Cortex of kidney (tissue), 1 donor: Measurements from ENCODE around the gene FBXO48.

ENCODE experiments used
- DNase-seq: peaks from one replicate; lab custom pipeline; 2025; lab: John Stamatoyannopoulos, UW

FBXO48 gene

DNA sequence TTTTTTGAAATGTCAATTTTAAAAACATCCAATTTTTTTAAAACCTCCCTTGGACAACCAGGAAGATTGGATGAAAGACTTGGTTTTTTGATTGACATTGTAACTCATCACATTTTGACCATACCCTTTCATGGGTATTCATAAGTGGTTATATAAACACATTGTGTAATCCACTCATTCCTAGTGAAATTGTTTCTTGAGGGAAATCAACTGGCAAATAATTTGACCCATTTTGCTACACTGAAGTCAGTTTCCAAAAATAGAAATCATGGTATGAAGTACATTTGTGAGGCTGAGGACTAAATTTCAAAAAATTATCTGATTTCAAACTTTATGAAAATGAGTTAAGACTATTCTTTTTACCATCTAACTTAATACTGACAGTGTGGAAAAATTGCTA, 31.5 kb downstream of the FBXO48 start:
- no peak for DNase-seq

- DNase-seq = no peak
These were observed 32.1 kb downstream of the FBXO48 start for GRCh38 chr2:68434981-68435380.

- DNase-seq = no peak
These were observed 34.1 kb downstream of the FBXO48 start for GRCh38 chr2:68432696-68433658.

DNA sequence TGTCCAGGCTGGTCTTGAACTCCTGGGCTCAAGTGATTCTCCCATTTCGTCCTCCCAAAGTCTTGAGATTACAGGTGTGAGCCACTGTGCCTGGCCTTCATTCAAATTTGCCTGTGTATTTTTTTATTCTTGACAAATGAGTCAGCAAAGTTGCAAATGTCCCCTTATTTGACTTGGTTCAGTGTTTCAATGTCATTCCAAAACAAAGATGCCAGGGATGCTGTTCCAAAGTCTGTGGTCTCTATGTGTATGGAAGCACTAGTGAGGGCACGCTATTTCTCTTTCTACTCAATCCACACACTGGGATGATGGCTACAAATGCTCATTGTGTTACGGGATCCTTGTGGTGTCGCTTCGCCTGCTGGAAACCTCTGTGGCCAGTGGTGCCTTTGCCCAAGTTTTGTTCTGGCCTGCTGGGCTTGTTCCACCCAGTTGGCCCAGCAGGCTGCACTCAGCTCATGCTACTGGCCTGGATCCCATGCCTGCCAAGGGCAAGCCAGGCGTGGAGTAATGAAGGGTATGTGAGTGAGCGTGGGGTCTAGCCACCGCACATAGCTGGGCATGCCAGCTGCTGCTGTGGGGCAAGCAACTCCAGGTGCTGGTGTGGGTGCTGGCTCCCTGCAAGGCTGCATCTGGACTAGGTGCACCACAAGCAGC, 35.6 kb downstream of the FBXO48 start:
- DNase-seq = no peak

DNA sequence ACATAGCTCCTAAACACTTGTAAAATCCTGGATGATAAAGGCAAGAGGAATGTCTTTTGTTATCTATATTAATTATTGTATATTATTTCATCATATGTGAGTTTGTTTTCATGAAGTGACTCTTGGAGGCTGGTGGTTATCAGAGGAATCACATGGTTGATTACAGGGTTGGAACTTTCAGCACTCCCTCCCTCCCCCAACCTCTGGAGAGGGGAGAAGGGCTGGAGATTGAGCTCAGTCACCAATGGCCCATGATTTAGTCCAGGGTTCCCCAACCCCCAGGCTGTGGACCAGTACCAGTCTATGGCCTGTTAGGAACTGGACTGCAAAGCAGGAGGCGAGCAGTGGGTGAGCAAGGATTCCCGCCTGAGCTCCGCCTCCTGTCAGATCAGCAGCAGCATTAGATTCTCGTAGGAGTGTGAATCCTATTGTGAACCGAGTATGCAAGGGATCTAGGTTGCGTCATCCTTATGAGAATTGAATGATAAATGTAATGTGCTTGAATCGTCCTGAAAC, 37.7 kb downstream of the FBXO48 start:
- no peak for DNase-seq

DNA sequence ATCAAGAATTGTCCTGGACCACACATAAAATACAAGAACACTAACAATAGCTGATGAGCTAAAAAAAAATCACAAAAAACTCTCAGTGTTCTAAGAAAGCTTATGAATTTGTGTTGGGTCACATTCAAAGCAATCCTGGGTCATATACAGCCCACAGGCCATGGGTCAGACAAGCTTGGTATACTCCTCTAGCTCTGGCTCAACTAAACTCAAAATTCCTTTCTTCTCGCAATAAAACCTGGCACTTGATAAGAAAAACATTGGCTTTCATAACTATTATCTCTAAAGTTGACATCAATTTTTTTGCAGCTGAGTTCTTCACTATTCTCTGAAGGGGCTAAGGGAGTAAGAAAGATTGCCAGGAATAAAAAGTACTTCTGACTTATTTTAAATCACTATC, 38.3 kb downstream of the FBXO48 start:
- DNase-seq = no peak

- DNase-seq = no peak
These were observed 39.0 kb downstream of the FBXO48 start for GRCh38 chr2:68428126-68428525.

DNA sequence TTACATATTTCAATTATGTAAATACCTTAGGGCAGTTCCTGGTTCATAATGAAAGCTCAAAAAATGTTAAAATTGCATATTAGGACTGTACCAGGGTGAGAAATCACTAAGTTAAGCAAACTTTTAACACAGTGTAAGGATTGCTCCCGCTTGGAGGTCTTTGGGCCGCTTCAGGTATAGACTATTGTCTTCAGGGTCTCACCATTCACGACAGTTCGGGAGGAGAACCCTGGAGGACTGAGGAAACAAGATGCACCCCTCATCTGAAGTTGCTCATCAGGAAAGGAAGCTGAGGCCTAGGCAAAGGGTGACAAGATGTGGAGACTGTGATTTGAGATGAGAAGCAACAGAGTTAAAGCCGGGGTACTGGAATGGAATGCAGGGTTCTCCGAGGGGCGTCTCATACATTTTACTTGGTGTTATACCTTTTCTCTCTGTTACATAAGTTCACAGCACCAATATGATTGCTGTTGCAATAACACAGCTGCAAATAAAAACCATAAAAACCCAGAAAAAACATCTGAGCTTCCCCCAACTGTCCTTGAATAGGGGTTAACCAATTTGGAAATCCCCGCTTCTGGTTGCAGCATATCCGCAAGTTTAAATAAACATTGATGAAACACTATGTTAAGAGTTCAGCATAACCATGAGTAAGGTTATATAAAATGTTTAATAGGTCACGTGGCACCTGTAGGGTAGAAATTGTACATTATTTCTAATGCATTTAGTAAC, 40.1 kb downstream of the FBXO48 start:
- no peak for DNase-seq

DNA sequence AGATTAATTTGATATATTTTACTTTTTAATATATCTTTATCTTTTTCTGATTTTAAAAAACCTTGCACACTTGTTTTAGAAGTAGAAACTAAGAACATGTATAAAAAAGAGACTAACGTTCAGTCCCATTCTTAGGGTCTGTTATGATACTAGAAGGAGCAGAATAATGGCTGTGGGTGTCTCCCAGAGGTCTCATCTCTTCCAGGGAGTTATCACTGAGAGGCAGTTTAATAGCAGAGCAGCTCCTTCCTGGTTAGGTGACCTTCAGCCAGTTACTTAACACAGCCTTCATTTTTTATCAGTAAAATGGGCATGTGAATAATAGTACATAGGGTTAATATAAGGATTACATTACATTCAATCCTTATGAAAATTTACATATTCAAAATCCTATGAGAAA, 40.6 kb downstream of the FBXO48 start:
- no peak for DNase-seq

GRCh38 chr2:68425503-68425902, 41.6 kb downstream of the FBXO48 start:
- DNase-seq = no peak

DNA sequence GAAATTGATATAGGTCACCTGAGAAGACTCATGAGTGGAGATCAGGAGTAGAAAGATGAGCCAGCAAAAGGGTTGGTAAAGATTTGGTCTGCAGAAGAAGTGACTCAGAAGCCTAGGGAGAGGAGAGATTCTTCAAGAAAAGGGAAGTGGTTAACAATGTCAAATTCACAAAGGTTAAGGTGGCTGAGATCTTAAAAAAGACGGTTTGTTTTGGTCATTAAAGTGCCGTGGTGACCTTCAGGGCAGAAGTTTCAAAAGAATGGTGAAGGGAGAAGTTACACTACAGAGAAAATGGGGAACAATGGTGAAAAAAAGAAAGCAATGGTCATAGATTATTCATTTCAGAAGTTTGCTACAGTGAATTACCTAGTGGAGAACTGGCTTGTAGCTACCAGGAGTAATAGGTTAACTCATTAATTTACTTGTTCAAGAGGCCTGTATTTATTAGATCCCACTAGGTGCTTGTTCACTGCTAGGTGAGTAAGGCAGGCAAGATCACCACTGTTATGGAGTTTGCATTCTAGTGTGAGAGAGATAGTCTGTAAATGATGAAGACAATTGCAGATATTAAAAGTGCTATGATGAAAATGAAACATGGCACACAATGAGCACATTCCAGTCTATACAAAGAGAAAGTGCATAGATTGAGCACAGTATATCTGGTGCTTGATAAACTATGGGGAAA, 43.0 kb downstream of the FBXO48 start:
- no peak for DNase-seq

DNA sequence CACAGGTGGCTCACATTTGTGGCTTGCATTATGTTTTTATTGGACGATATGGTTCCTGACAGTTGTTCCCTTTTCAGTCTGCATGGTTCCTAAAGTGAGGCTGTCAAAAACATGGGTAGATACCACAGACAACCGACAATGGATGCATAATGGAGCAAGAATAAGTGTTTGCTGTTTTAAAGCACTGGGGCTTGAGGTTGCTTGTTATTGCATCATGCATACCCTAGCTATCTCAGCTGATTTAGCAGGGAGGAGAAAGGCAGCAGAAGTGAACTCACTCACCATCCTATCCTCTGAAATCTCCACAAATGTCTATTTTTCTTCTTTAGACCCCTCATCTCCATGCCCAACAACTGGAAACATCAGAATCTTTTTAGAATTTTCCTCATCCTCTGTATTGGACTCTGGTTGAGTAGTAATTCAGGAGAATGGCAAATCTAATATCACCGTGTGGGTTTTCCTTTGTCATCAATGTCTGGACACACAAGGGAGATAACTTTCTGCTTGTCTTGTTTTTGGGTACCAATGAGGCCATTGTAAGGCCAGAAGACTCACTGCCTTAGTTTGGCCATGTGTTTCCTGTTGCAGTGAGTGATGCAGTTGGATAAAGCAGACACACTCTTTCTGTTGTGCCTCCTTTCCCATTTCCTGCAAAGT, 46.7 kb downstream of the FBXO48 start:
- DNase-seq = no peak

DNA sequence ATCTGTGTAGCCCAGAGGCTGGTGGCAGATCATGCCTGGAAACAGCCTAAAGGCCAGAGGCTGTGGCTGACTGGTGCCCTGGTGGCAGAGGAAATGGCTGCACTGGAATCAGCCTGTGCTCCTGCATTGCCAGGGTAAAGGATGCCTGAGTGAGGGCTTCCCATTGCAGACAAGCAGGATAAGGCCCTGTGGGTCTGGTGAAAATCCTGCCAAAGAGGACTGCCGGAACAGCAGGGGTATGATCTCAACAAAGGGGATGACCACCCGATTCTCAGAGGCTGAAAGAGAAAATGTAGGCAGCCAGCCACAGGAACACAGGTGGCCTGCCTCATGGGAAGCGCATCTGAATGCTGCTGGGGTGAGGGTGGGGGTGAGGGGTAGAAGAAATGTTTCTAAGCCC, 48.2 kb downstream of the FBXO48 start:
- no peak for DNase-seq

GRCh38 chr2:68418419-68418818, 48.7 kb downstream of the FBXO48 start:
- no peak for DNase-seq

GRCh38 chr2:68417926-68418325, 49.2 kb downstream of the FBXO48 start:
- no peak for DNase-seq

DNA sequence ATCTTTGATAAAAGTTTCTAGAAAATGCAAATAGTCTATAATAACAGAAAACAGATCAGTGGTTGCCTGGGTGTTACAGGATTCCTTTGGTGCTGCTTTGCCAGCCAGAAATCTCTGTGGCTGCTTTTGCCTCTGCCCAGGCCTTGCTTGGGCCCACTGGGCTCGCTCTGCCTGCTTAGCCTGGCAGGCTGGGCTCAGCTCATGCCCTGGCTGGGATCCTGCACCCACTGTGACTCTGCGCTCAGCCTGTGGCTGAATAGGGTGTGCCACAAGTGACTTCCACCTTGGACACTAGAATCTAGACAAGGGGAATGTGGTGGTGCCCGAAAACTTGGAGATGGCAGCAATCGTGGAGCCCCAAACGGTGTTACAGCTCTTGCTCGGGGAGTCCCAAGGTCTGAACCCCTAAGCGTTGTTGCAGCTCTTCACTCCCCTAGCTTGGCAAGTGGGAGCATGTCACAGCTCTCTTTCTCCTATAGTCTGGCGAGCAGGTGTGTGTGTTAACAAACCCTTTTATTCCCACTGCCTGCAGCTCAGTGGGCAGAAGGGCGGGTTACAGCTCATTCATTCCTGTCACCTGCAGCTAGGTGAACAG, 50.9 kb downstream of the FBXO48 start:
- DNase-seq = no peak

- no peak for DNase-seq
These were observed 51.6 kb downstream of the FBXO48 start for GRCh38 chr2:68415521-68415920.

GRCh38 chr2:68414876-68415275, 52.2 kb downstream of the FBXO48 start:
- no peak for DNase-seq

DNA sequence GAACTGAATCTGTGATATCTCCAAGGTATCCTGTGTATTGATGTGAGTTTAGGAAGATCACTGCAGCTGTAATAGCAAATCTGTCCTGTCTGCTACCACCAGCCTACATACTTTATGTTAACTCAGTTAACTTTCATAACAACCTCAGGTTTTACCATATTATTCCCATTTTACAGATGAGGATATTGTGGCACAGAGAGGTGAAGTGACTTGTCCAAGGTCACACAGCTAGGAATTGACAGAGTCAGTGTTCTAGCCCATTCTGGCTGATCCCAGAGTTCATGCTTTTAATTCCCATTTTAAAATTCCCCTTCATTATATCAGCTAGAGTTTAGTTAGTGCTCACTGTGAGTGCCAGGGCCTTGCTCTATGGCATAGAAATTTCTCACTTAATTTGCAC, 52.6 kb downstream of the FBXO48 start:
- no peak for DNase-seq

DNA sequence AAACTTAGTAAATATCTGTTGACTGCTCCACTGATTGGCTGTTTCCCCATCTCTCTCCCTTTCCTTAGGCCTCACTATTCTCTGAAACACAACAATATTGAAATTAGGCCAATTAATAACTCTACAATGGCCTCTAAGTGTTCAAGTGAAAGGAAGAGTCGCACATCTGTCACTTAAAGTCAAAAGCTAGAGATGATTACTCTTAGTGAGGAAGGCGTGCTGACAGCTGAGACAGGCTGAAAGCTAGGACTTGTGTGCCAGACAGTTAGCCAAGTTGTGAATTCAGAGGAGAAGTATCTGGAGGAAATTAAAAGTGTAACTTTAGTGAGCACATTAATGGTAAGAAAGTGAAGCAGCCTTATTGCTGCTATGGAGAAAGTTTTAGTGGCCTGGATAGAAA, 53.6 kb downstream of the FBXO48 start:
- no peak for DNase-seq
